ENCODE data around the gene CHMP4B. TPM values are rescaled to one million over a fixed set of nuclear protein-coding genes. Genes with fewer than 3 reads are reported as not detected.

The CHMP4B gene
- total RNA-seq, 6 donors from 2014 or later, result 71.2 to 139 (median 104) TPM

GRCh38 chr20:33784225-33784624 lies 26.9 kb upstream of the CHMP4B start:
- TF ChIP-seq CTCF (IDR thresholded peaks at IDR 0.05), result no peak
- TF ChIP-seq POLR2A (IDR thresholded peaks at IDR 0.05), result no peak
- no peak for TF ChIP-seq EP300 (IDR thresholded peaks at IDR 0.05)
- no peak for TF ChIP-seq POLR2AphosphoS5 (IDR thresholded peaks at IDR 0.05)
- 94 to 100% methylated on average over 1 to 2 of the region's 2 CpGs for WGBS, 2 donors
- no peaks in the 10 kb centered on the region for H3K27me3 ChIP-seq
- H3K9me3 ChIP-seq, result no peaks in the 10 kb centered on the region
- ATAC-seq (ENCODE audit: low FRiP score in 2 of 2) (no peak), DNase-seq (no peak)
- H3K27ac ChIP-seq, result no peak overlapping the region
- no peak overlapping the region for H3K4me3 ChIP-seq
- H3K4me1 ChIP-seq, result peaks cover 0 to 7% (median 4%) of the 10 kb centered on the region in 4 donors
- peaks cover 0 to 19% (median 7%) of the 10 kb centered on the region in 4 donors for H3K36me3 ChIP-seq

DNA sequence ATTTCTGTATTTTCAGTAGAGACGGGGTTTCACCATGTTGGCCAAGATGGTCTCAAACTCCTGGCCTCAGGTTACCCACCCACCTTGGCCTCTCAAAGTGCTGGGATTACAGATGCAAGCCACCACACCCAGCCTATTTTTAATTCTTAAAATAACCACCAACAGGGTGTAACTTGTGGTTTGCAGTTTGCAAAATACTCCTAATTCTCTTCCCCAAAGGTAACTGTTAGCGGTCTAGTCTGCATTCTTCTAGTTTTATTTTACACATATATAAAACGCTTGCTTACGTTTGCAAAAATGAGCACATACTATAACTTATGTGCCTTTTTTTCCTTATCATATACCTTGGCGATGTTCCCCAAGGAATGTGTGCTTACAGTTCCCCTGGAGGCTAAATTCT lies 25.6 kb upstream of the CHMP4B start:
- DNase-seq, result no peak

DNA sequence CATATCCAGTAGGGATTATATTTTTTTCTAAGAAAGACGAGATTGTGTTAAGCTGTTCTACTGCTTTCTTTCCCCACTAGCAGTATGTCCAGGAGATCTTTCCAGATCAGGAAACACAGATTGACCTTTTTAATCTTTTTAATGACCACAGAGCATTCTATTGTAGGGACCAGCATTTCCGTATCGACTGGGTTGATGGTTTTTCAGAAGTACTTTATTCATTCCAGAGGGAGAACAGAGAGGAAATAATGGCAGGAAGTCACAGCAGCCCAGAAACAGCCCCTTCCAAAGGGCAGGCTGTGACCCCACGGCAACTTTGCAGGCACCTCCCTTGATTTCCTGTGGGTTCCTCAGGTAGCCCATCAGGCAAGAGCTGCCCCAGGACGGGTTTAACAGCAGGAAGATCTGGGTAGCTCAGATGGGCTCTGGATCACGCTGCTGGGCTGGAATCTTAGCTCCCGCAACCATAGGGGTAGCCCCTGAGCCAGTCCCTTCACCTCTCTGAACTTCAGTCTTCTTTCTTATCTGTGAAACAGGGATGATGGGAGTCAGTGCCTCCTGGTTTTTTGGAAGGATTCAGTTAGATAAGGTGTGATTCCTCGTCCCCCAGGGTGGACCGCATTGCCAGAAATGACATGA lies 23.8 kb upstream of the CHMP4B start:
- H3K36me3 ChIP-seq, result peaks cover 0 to 15% (median 9%) of the 10 kb centered on the region in 4 donors
- H3K4me3 ChIP-seq, result no peak overlapping the region
- H3K9me3 ChIP-seq, result no peaks in the 10 kb centered on the region
- TF ChIP-seq EP300 (IDR thresholded peaks at IDR 0.05) (no peak), CTCF (IDR thresholded peaks at IDR 0.05) (no peak), POLR2AphosphoS5 (IDR thresholded peaks at IDR 0.05) (no peak), POLR2A (IDR thresholded peaks at IDR 0.05) (no peak)
- ATAC-seq (ENCODE audit: low FRiP score in 2 of 2) (no peak), DNase-seq (no peak)
- peak overlapping the region in 1 of 4 donors; percentile 17 for H3K27ac ChIP-seq
- peaks cover under 1 to 23% (median 13%) of the 10 kb centered on the region in 4 donors for H3K4me1 ChIP-seq
- 59 to 61% methylated on average over 9 of the region's 9 CpGs for WGBS, 2 donors
- no peaks in the 10 kb centered on the region for H3K27me3 ChIP-seq

More for the DNA sequence above, 25.6 kb upstream of the CHMP4B start:
- Histone ChIP-seq H3K4me1 (peaks cover 0 to 20% (median 10%) of the 10 kb centered on the region in 4 donors), H3K36me3 (peaks cover 0 to 19% (median 7%) of the 10 kb centered on the region in 4 donors), H3K27me3 (no peaks in the 10 kb centered on the region), H3K27ac (no peak overlapping the region), H3K9me3 (no peaks in the 10 kb centered on the region), H3K4me3 (no peak overlapping the region)
- TF ChIP-seq POLR2AphosphoS5 (IDR thresholded peaks at IDR 0.05) (no peak), EP300 (IDR thresholded peaks at IDR 0.05) (no peak), POLR2A (IDR thresholded peaks at IDR 0.05) (no peak), CTCF (IDR thresholded peaks at IDR 0.05) (no peak)
- WGBS, 2 donors, result 86% methylated on average over 5 of the region's 5 CpGs
- ATAC-seq (ENCODE audit: low FRiP score in 2 of 2), result no peak

GRCh38 chr20:33788351-33789049 lies 22.6 kb upstream of the CHMP4B start:
- DNase-seq (peak in 1 of 2 donors; percentile 43), ATAC-seq (ENCODE audit: low FRiP score in 2 of 2) (no peak)
- peak overlapping the region in 3 of 4 donors; percentile 17 to 78 (median 77) for H3K27ac ChIP-seq
- H3K4me3 ChIP-seq, result no peak overlapping the region
- H3K9me3 ChIP-seq, result no peaks in the 10 kb centered on the region
- no peaks in the 10 kb centered on the region for H3K27me3 ChIP-seq
- WGBS, 2 donors, result 93 to 94% methylated on average over 9 to 12 of the region's 12 CpGs
- H3K4me1 ChIP-seq, result peaks cover 10 to 34% (median 22%) of the 10 kb centered on the region in 4 donors
- TF ChIP-seq POLR2AphosphoS5 (IDR thresholded peaks at IDR 0.05) (no peak), CTCF (IDR thresholded peaks at IDR 0.05) (no peak), POLR2A (IDR thresholded peaks at IDR 0.05) (no peak), EP300 (IDR thresholded peaks at IDR 0.05) (no peak)
- H3K36me3 ChIP-seq, result peaks cover 0 to 8% (median 7%) of the 10 kb centered on the region in 4 donors

Measured in upper lobe of left lung (tissue), 6 donors.